ENCODE results near the gene GPRASP1.

DNA sequence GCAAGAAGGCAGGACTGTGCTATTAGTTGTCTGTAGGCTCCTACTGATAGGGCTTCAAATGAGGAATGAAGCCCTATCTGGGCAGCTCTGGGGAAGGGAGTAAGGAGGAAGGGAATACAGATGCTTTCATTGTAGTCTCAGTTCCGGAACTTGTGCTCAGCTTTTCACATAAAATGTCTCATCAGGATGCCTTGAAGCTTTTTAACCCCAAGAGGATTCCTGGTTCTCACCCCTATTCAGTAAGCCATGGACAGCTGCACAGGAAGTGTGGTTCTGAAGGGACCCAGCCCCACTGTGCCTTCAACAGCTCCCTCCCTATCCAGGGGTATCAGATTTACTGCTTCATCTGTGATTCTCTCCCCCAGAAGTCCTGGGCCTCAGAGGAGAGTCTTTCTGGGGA, 47.0 kb upstream of the GPRASP1 start:
- no peak for TF ChIP-seq EZH2 (IDR thresholded peaks at IDR 0.05; ENCODE audit: borderline replicate concordance, low read depth, low read length, poor library complexity, severe bottlenecking)
- TF ChIP-seq, protein P1, sequence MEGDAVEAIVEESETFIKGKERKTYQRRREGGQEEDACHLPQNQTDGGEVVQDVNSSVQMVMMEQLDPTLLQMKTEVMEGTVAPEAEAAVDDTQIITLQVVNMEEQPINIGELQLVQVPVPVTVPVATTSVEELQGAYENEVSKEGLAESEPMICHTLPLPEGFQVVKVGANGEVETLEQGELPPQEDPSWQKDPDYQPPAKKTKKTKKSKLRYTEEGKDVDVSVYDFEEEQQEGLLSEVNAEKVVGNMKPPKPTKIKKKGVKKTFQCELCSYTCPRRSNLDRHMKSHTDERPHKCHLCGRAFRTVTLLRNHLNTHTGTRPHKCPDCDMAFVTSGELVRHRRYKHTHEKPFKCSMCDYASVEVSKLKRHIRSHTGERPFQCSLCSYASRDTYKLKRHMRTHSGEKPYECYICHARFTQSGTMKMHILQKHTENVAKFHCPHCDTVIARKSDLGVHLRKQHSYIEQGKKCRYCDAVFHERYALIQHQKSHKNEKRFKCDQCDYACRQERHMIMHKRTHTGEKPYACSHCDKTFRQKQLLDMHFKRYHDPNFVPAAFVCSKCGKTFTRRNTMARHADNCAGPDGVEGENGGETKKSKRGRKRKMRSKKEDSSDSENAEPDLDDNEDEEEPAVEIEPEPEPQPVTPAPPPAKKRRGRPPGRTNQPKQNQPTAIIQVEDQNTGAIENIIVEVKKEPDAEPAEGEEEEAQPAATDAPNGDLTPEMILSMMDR (conservative IDR thresholded peaks at IDR 0.05; ENCODE audit: low read depth, low read length) = no peak

All from A673 (cell line).